HG02798 (cell line): ENCODE results near the gene NAV2.
A peak's percentile ranks its signal among the peaks of the same experiment; 100 is the strongest.
"Not testable (repeated sequence)": the region's sequence is repeated elsewhere in the genome, so short reads cannot be mapped to it uniquely, and the experiment has no call there.

Source experiments
- ATAC-seq: cut with Tn5 transposase; IDR thresholded peaks from one replicate; pipeline ENCODE4 v1.9.1; 2021; ENCODE audit warnings: mild to moderate bottlenecking; ENCODE audit not compliant: unreplicated experiment, poor library complexity

Gene NAV2

GRCh38 chr11:20058749-20059458, 346.3 kb downstream of the NAV2 start:
- ATAC-seq, result no peak

- ATAC-seq, result peak; percentile 53
Observed at GRCh38 chr11:20059587-20060021, 347.0 kb downstream of the NAV2 start.

GRCh38 chr11:20060181-20060580, 347.5 kb downstream of the NAV2 start:
- ATAC-seq, result no peak

- ATAC-seq, result no peak
Observed at GRCh38 chr11:20060647-20061205, 348.1 kb downstream of the NAV2 start.

- no peak for ATAC-seq
Observed at GRCh38 chr11:20061776-20062175, 349.1 kb downstream of the NAV2 start.

GRCh38 chr11:20064961-20065405, 352.3 kb downstream of the NAV2 start:
- ATAC-seq, result no peak

GRCh38 chr11:20065406-20065805, 352.8 kb downstream of the NAV2 start:
- ATAC-seq, result no peak

- ATAC-seq, result no peak
Observed at GRCh38 chr11:20066013-20066782, 353.6 kb downstream of the NAV2 start.

GRCh38 chr11:20066783-20067156, 354.1 kb downstream of the NAV2 start:
- no peak for ATAC-seq

- no peak for ATAC-seq
Observed at GRCh38 chr11:20067665-20068064, 355.0 kb downstream of the NAV2 start.

- no peak for ATAC-seq
Observed at GRCh38 chr11:20068691-20069090, 356.1 kb downstream of the NAV2 start.

GRCh38 chr11:20070459-20070858, 357.8 kb downstream of the NAV2 start:
- no peak for ATAC-seq

- no peak for ATAC-seq
Observed at GRCh38 chr11:20075627-20076026, 363.0 kb downstream of the NAV2 start.

GRCh38 chr11:20078846-20079245, 366.2 kb downstream of the NAV2 start:
- no peak for ATAC-seq

GRCh38 chr11:20080032-20080685, 367.5 kb downstream of the NAV2 start:
- peak; percentile 65 for ATAC-seq

GRCh38 chr11:20081336-20081735, 368.7 kb downstream of the NAV2 start:
- no peak for ATAC-seq

GRCh38 chr11:20083877-20084276, 371.2 kb downstream of the NAV2 start:
- ATAC-seq, result not testable (repeated sequence)

- no peak for ATAC-seq
Observed at GRCh38 chr11:20084921-20085814, 372.5 kb downstream of the NAV2 start.

GRCh38 chr11:20085918-20086317, 373.3 kb downstream of the NAV2 start:
- ATAC-seq, result no peak

- ATAC-seq, result no peak
Observed at GRCh38 chr11:20087118-20087521, 374.5 kb downstream of the NAV2 start.
